ENCODE data around the gene IL17F. TPM values are rescaled to one million over a fixed set of nuclear protein-coding genes. Genes with fewer than 3 reads are reported as not detected.

IL17F gene
- polyA plus RNA-seq, 1 experiment, result not detected

GRCh38 chr6:52285177-52286068 lies 41.1 kb upstream of the IL17F start:
- POLR2A ChIA-PET, result interaction anchor here (0.6 to 1.8 kb wide), 5 partner anchors 22 to 309 kb away, joined by 3 to 9 read pairs (median 3); partner anchors contain the start of gene EFHC1
- Histone ChIP-seq H3K27ac (ENCODE audit: low read depth, low read length) (no peak overlapping the region), H3K4me3 (ENCODE audit: low read depth, low read length) (peak overlapping the region; percentile 61), H3K27me3 (ENCODE audit: control insufficient read depth, insufficient read depth, low read length) (no peaks in the 10 kb centered on the region), H3K9me3 (ENCODE audit: control insufficient read depth, insufficient read depth, low read length) (no peaks in the 10 kb centered on the region)
- DNase-seq (ENCODE audit: low read depth, low spot score), result no peak
- peak; percentile 30; the same call in 1 of the 2 replicates for TF ChIP-seq CTCF (IDR thresholded peaks at IDR 0.05; ENCODE audit: low read depth, low read length)
- CTCF ChIA-PET, result interaction anchor here (0.6 to 8.3 kb wide), 35 partner anchors 8 to 380 kb away, joined by 3 to 214 read pairs (median 6); partner anchors contain the start of genes EFHC1 and PAQR8

- TF ChIP-seq CTCF (IDR thresholded peaks at IDR 0.05; ENCODE audit: low read depth, low read length), result no peak
- Histone ChIP-seq H3K4me3 (ENCODE audit: low read depth, low read length) (peak within 1 kb of the TSS; percentile 83), H3K27ac (ENCODE audit: low read depth, low read length) (no peak within 1 kb of the TSS), H3K9me3 (ENCODE audit: control insufficient read depth, insufficient read depth, low read length) (no peaks in the 10 kb centered on the region), H3K27me3 (ENCODE audit: control insufficient read depth, insufficient read depth, low read length) (no peaks in the 10 kb centered on the region)
- ChIA-PET POLR2A (interaction anchor here (0.6 to 1.8 kb wide), 6 partner anchors 23 to 310 kb away, joined by 3 to 9 read pairs (median 3); partner anchors contain the start of genes EFHC1 and PAQR8), CTCF (interaction anchor here (0.8 to 8.3 kb wide), 21 partner anchors 9 to 381 kb away, joined by 3 to 214 read pairs (median 6); partner anchors contain the start of gene PAQR8)
- DNase-seq (ENCODE audit: low read depth, low spot score), result peak; percentile 98
These were observed 40.3 kb upstream of the IL17F start, which contains the start of gene MCM3 for GRCh38 chr6:52284460-52285176. MCM3 (minus strand) TSS chr6:52284742; CDS start chr6:52284674, 68 bp downstream.

- ChIA-PET POLR2A (interaction anchor here (1.0 to 1.6 kb wide), 2 partner anchors 49 to 78 kb away, joined by 3 read pairs; partner anchors contain the start of gene PAQR8), CTCF (interaction anchor here (1.5 to 8.3 kb wide), 9 partner anchors 10 to 379 kb away, joined by 6 to 214 read pairs (median 14); partner anchors contain the start of gene PAQR8)
- Histone ChIP-seq H3K9me3 (ENCODE audit: control insufficient read depth, insufficient read depth, low read length) (no peaks in the 10 kb centered on the region), H3K4me3 (ENCODE audit: low read depth, low read length) (peak overlapping the region; percentile 83), H3K27ac (ENCODE audit: low read depth, low read length) (no peak overlapping the region), H3K27me3 (ENCODE audit: control insufficient read depth, insufficient read depth, low read length) (no peaks in the 10 kb centered on the region)
- TF ChIP-seq CTCF (IDR thresholded peaks at IDR 0.05; ENCODE audit: low read depth, low read length), result no peak
- no peak for DNase-seq (ENCODE audit: low read depth, low spot score)
These were observed 39.8 kb upstream of the IL17F start for GRCh38 chr6:52284131-52284459.

- peak overlapping the region; percentile 83 for H3K4me3 ChIP-seq (ENCODE audit: low read depth, low read length)
- no peaks in the 10 kb centered on the region for H3K27me3 ChIP-seq (ENCODE audit: control insufficient read depth, insufficient read depth, low read length)
- no peak overlapping the region for H3K27ac ChIP-seq (ENCODE audit: low read depth, low read length)
- no peaks in the 10 kb centered on the region for H3K9me3 ChIP-seq (ENCODE audit: control insufficient read depth, insufficient read depth, low read length)
- ChIA-PET CTCF (interaction anchor here (0.7 to 8.3 kb wide), 5 partner anchors 19 to 352 kb away, joined by 3 to 214 read pairs (median 14); no protein-coding TSS in a partner anchor), POLR2A (no interaction called here)
- no peak for TF ChIP-seq CTCF (IDR thresholded peaks at IDR 0.05; ENCODE audit: low read depth, low read length)
- DNase-seq (ENCODE audit: low read depth, low spot score), result no peak
These were observed 38.8 kb upstream of the IL17F start for GRCh38 chr6:52283111-52283510.

All from AG04450 (cell line).